ENCODE data around the gene HCN1. TPM values are rescaled to one million over a fixed set of nuclear protein-coding genes. Genes with fewer than 3 reads are reported as not detected.

HCN1 gene
- total and polyA plus RNA-seq, 2 of the 4 experiments (the other 2 are of a cell fraction) = not detected

DNA sequence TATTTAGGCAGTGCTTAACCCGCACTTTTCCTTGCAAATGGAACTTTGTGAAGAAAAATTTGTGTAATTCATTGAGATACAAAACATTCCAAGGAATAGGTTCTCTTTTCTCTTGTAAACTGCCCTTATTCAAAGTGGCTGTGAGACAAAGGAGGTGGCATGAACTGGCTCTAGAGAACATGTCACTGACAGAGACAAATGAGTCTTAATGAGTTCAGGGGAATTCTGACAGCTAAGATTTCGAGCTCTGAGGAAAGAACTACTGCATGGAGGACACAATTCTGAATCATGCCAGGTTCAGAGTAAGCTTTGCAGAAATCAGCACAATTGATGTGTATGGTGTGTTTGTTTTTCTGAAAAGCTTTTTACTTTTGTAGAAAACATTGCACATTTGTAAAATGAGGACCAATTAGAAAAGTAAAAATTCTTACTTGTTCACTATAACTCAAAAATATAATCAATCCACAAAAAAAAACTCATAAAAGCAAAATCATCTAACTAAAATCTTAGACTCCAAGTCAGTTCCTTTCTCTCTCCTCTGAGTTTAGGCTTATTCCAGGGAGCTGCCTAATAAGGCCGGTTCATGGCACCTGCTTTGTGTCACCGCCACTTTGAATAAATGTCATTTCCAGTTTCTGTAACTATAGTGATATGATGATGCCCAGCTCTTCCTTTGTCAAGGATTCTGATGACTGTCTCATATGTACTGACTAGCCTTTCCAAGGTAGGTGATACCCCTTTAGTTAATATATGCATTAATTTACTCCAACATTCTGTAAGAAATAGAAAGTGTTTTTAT is 163.2 kb downstream of the HCN1 start:
- H3K23ac ChIP-seq (ENCODE audit: low read depth, low read length) = no peak overlapping the region
- H2BK15ac ChIP-seq (ENCODE audit: low read depth, low read length) = no peak overlapping the region
- WGBS, 2 experiments (ENCODE audit: extremely low coverage in 2 of 2, insufficient read length in 1 of 2) = 0% methylated on average over 1 of the region's 4 CpGs; no CpG with 5 or more reads in 1 of the 2 experiments
- no peak overlapping the region for H2BK5ac ChIP-seq (ENCODE audit: low read depth, low read length, poor library complexity, severe bottlenecking)
- no peak overlapping the region for H2AFZ ChIP-seq (replicated peaks; ENCODE audit: low read length, poor library complexity)
- no peaks in the 10 kb centered on the region for H3K4me1 ChIP-seq (ENCODE audit: control insufficient read depth, insufficient read depth, low read length)
- POLR2A ChIA-PET (ENCODE audit: unreplicated experiment) = no interaction called here
- BruUV-seq (replicated peaks) = no TSS peak
- H3K18ac ChIP-seq (ENCODE audit: low read depth, low read length) = no peak overlapping the region
- ATAC-seq (ENCODE audit: low read depth) (no peak), DNase-seq (no peak)
- no peak overlapping the region for H4K8ac ChIP-seq (ENCODE audit: low read depth in 2 of 2, low read length in 2 of 2)
- H2AK5ac ChIP-seq (ENCODE audit: low read depth, low read length) = no peak overlapping the region
- dilution Hi-C loops (cut with HindIII; ENCODE audit: low sequenced_read_pairs, unreplicated experiment) = no loop called here
- intact Hi-C loops (cut with micrococcal nuclease) = no loop called here
- CTCF ChIA-PET = interaction anchor here (0.6 kb wide), 1 partner anchor 100 kb away, joined by 5 read pairs; no protein-coding TSS in a partner anchor
- no peak for TF ChIP-seq RCOR1 (IDR thresholded peaks at IDR 0.05; ENCODE audit: insufficient replicate concordance, low read length)
- no peak overlapping the region for H4K91ac ChIP-seq (ENCODE audit: insufficient read depth, low read depth, low read length)
- H3K4ac ChIP-seq (ENCODE audit: low read depth, low read length) = no peak overlapping the region
- no peaks in the 10 kb centered on the region for H3K79me1 ChIP-seq (ENCODE audit: low read depth in 1 of 2, low read length in 2 of 2)
- no peaks in the 10 kb centered on the region for H3K27me3 ChIP-seq (ENCODE audit: control insufficient read depth, insufficient read depth, low read length)
- no peaks in the 10 kb centered on the region for H4K20me1 ChIP-seq (ENCODE audit: insufficient read depth, low read length)
- no peak overlapping the region for H3K14ac ChIP-seq (replicated peaks; ENCODE audit: low read depth, low read length)
- no peak overlapping the region for H3K56ac ChIP-seq (ENCODE audit: extremely low read depth, insufficient read depth, low read length)
- H3K4me3 ChIP-seq (ENCODE audit: insufficient read depth, low read depth, low read length) = no peak overlapping the region
- no peak overlapping the region for H3K4me2 ChIP-seq (ENCODE audit: low read depth, low read length)
- H4K5ac ChIP-seq (ENCODE audit: low read depth, low read length) = no peak overlapping the region
- no peaks in the 10 kb centered on the region for H3K36me3 ChIP-seq (ENCODE audit: control insufficient read depth, insufficient read depth, low read length)
- in situ Hi-C loops (cut with MboI; ENCODE audit: low sequenced_read_pairs) = no loop called here
- no peaks in the 10 kb centered on the region for H3K9me1 ChIP-seq (ENCODE audit: insufficient read depth, low read length)
- H3K9ac ChIP-seq (ENCODE audit: low read depth, low read length) = no peak overlapping the region
- no peak overlapping the region for H2BK20ac ChIP-seq (ENCODE audit: low read depth, low read length)
- H2BK120ac ChIP-seq (ENCODE audit: low read depth, low read length) = no peak overlapping the region
- H3K9me3 ChIP-seq (ENCODE audit: control insufficient read depth, insufficient read depth, low read length) = 0 out of 2 replicates have a peak, but pooled peaks cover 1% of the 10 kb centered on the region
- H2AK9ac ChIP-seq (replicated peaks; ENCODE audit: low read depth, low read length, poor library complexity) = no peak overlapping the region
- no peak overlapping the region for H3K27ac ChIP-seq (ENCODE audit: insufficient read depth, low read length)

Data from IMR-90 (cell line).